HCT116 (cell line): ENCODE data around the gene BTBD9. TPM values are rescaled to one million over a fixed set of nuclear protein-coding genes. Genes with fewer than 3 reads are reported as not detected.

Source experiments
- ATAC-seq: fragments of 200-7000 bp; cut with Tn5 transposase; 2 replicates; pipeline ENCODE4 v1.9.1; 2020; ENCODE audit warnings: mild to moderate bottlenecking, moderate library complexity
- BruUV-seq: library from RNA; stranded (reverse); fragments of 400-500 nt; replicated peaks from 2 replicates; lab custom pipeline; 2021; lab: Mats Ljungman, UMichigan
- CTCF ChIA-PET: fragments of 300-600 bp; sonication (Branson Sonifier 250); formaldehyde crosslinking; loops from one replicate; lab custom pipeline; 2021; ENCODE audit warnings: antibody characterized with exemption; lab: Charles Lee
- POLR2A ChIA-PET: fragments of 300-600, 350-600 bp; sonication (Branson Sonifier 250); formaldehyde crosslinking; loops from one replicate; lab custom pipeline; 2021; ENCODE audit warnings: antibody characterized with exemption; lab: Charles Lee
- RAD21 ChIA-PET, 2 experiments: fragments of 300-600 bp; sonication (Branson Sonifier 250); formaldehyde crosslinking; loops; one replicate each; lab custom pipeline; 2023; ENCODE audit warnings: low total read pairs in 2 of 2; ENCODE audit not compliant: uncharacterized antibody in 2 of 2, unreplicated experiment in 2 of 2, low non-redundant PET in 1 of 2; lab: Charles Lee
- DNase-seq: peaks from one replicate; pipeline ENCODE4 v3.0.0-alpha.2; 2010; ENCODE audit warnings: low read depth, low spot score
- H2AFZ ChIP-seq: fragments of 200-600 bp; shearing (Covaris generic), sonication (generic); 2 replicates; pipeline ENCODE4 v1.6.1; 2017; ENCODE audit warnings: low read depth, mixed run types, mixed read lengths, antibody characterized with exemption, low read length; ENCODE audit not compliant: poor library complexity, severe bottlenecking
- H3K27ac ChIP-seq: 2 replicates; pipeline ENCODE4 v1.5.1; 2012; ENCODE audit warnings: low read depth, low read length
- H3K27me3 ChIP-seq: fragments of 200-600 bp; sonication (generic); 2 replicates; pipeline ENCODE4 v1.6.1; 2016; ENCODE audit warnings: mixed run types, low read length, mixed read lengths; ENCODE audit not compliant: insufficient read depth
- H3K36me3 ChIP-seq, 2 experiments: fragments of 200-500 bp in 1 of 2; fragments of 200-600 bp in 1 of 2; sonication (Bioruptor generic) in 1 of 2; sonication (generic) in 1 of 2; 2 replicates each; pipeline versions ENCODE4 v1.5.1 to v1.6.1; 2014 to 2016; ENCODE audit warnings: low read length in 2 of 2, inconsistent platforms in 1 of 2, mixed read lengths in 1 of 2, mixed run types in 1 of 2; ENCODE audit not compliant: insufficient read depth in 2 of 2, control insufficient read depth in 1 of 2
- H3K4me1 ChIP-seq, 2 experiments: fragments of 200-600 bp in 1 of 2; sonication (generic) in 1 of 2; 2 replicates each; pipeline versions ENCODE4 v1.5.1 to v1.6.1; 2012 to 2017; ENCODE audit warnings: low read length in 2 of 2, inconsistent platforms in 1 of 2, mild to moderate bottlenecking in 1 of 2, mixed read lengths in 1 of 2, mixed run types in 1 of 2, moderate library complexity in 1 of 2; ENCODE audit not compliant: insufficient read depth in 2 of 2, control insufficient read depth in 1 of 2
- H3K4me2 ChIP-seq: fragments of 200-600 bp; sonication (generic); 2 replicates; pipeline ENCODE4 v1.6.1; 2017; ENCODE audit warnings: mixed run types, low read length, mixed read lengths
- H3K4me3 ChIP-seq, 2 experiments: fragments of 200-600 bp in 1 of 2; sonication (generic) in 1 of 2; replicated peaks in 1 of 2; 2 replicates each; pipeline ENCODE4 v1.5.1; 2011 to 2016; ENCODE audit warnings: low read length in 2 of 2, control low read depth in 1 of 2, low read depth in 1 of 2, mild to moderate bottlenecking in 1 of 2, mixed read lengths in 1 of 2, mixed run types in 1 of 2
- H3K79me2 ChIP-seq: fragments of 200-600 bp; sonication (generic); 2 replicates; pipeline ENCODE4 v1.6.1; 2017; ENCODE audit warnings: mild to moderate bottlenecking, mixed run types, low read length, moderate library complexity, mixed read lengths; ENCODE audit not compliant: insufficient read depth
- H3K9ac ChIP-seq: fragments of 200-600 bp; sonication (generic); 2 replicates; pipeline ENCODE4 v1.6.1; 2016; ENCODE audit warnings: low read length, mixed read lengths
- H3K9me2 ChIP-seq: fragments of 200-600 bp; sonication (generic), shearing (Covaris generic); 2 replicates; pipeline ENCODE4 v1.6.1; 2017; ENCODE audit warnings: mixed run types, mild to moderate bottlenecking, moderate library complexity; ENCODE audit not compliant: insufficient read depth
- H3K9me3 ChIP-seq, 2 experiments: fragments of 200-500 bp in 1 of 2; fragments of 200-600 bp in 1 of 2; sonication (Bioruptor generic) in 1 of 2; sonication (generic) in 1 of 2; 2 replicates each; pipeline ENCODE4 v1.6.1; 2014 to 2017; ENCODE audit warnings: low read length in 2 of 2, mixed read lengths in 2 of 2, inconsistent platforms in 1 of 2, low read depth in 1 of 2, mild to moderate bottlenecking in 1 of 2, mixed run types in 1 of 2, moderate library complexity in 1 of 2; ENCODE audit not compliant: control insufficient read depth in 1 of 2, insufficient read depth in 1 of 2
- H4K20me1 ChIP-seq: fragments of 200-600 bp; sonication (generic), shearing (Covaris generic); 2 replicates; pipeline ENCODE4 v1.6.1; 2017; ENCODE audit warnings: mixed run types, mild to moderate bottlenecking, moderate library complexity; ENCODE audit not compliant: insufficient read depth
- CBX3 ChIP-seq: IDR thresholded peaks from 2 replicates; pipeline ENCODE4 v1.6.1; 2012; ENCODE audit warnings: low read depth
- EGR1 ChIP-seq: IDR thresholded peaks from 2 replicates; pipeline ENCODE4 v1.6.1; 2012; ENCODE audit warnings: low read depth
- EZH2phosphoT487 ChIP-seq: fragments of 200-600 bp; IDR thresholded peaks from 2 replicates; pipeline ENCODE4 v1.6.1; 2018; ENCODE audit warnings: antibody characterized with exemption, borderline replicate concordance
- FOSL1 ChIP-seq: IDR thresholded peaks from 2 replicates; pipeline ENCODE4 v1.6.1; 2012; ENCODE audit warnings: low read depth
- JUND ChIP-seq: IDR thresholded peaks from 2 replicates; pipeline ENCODE4 v1.6.1; 2012
- MAX ChIP-seq: IDR thresholded peaks from 2 replicates; pipeline ENCODE4 v1.6.1; 2012
- RAD21 ChIP-seq: IDR thresholded peaks from 2 replicates; pipeline ENCODE4 v1.6.1; 2012; ENCODE audit warnings: low read depth, mild to moderate bottlenecking
- REST ChIP-seq: IDR thresholded peaks from 2 replicates; pipeline ENCODE4 v1.6.1; 2012; ENCODE audit warnings: low read depth
- SIN3A ChIP-seq: IDR thresholded peaks from 2 replicates; pipeline ENCODE4 v1.6.1; 2012; ENCODE audit warnings: low read depth
- SP1 ChIP-seq: IDR thresholded peaks from 2 replicates; pipeline ENCODE4 v1.6.1; 2012; ENCODE audit warnings: low read depth
- TCF7L2 ChIP-seq: IDR thresholded peaks from 2 replicates; pipeline ENCODE4 v1.7.0; 2011; ENCODE audit warnings: borderline replicate concordance, inconsistent platforms; ENCODE audit not compliant: insufficient read depth, insufficient read length; ENCODE audit errors: extremely low read depth
- YY1 ChIP-seq: IDR thresholded peaks from 2 replicates; pipeline ENCODE4 v1.6.1; 2011; ENCODE audit warnings: low read length, low read depth, moderate library complexity, mild to moderate bottlenecking; ENCODE audit not compliant: insufficient replicate concordance; ENCODE audit errors: extremely low read depth
- ZBTB33 ChIP-seq: IDR thresholded peaks from 2 replicates; pipeline ENCODE4 v1.6.1; 2011; ENCODE audit warnings: mild to moderate bottlenecking, low read length, moderate library complexity; ENCODE audit not compliant: insufficient replicate concordance; ENCODE audit errors: extremely low read depth
- ZFX ChIP-seq: fragments of 450-650 bp; IDR thresholded peaks from 2 replicates; pipeline ENCODE4 v1.6.1; 2017
- ZNF274 ChIP-seq: fragments of 200-500 bp; sonication (Bioruptor generic); IDR thresholded peaks from 2 replicates; pipeline ENCODE4 v1.6.1; 2014; ENCODE audit warnings: mild to moderate bottlenecking, low read depth, low read length, inconsistent platforms
- intact Hi-C: fragments of 100-400 bp; cut with micrococcal nuclease; formaldehyde crosslinking; loops from 2 replicates; pipeline ENCODE4 v1.10.0; 2022
- total RNA-seq: library from RNA; stranded (reverse); gene quantifications from one replicate; pipeline ENCODE4 v1.2.1, GENCODE V29; 2021; ENCODE audit not compliant: unreplicated experiment
- TF ChIP-seq, protein P1 (sequence below): IDR thresholded peaks from 2 replicates; pipeline ENCODE4 v1.6.1; 2012

Gene BTBD9
- total RNA-seq, 1 experiment from 2014 or later = 10.9 TPM

DNA sequence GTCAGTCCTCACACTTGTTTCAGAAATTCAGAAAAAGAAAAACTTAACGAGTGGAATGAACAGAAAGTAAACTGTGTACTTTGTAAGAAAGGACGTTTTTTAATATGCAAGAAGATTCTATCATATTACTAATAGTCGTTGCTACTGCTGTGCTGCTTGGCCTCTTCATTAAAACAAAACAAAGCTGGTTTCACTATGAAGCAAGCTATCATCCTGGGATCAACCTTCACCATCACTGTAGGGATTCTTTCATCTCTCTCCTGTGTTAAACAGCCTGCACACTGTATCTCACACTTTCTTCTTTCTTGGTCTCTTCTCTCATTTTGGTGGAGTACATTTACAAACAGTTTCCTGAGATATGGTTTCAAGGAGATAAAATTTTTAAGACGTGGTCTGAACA lies 284.2 kb downstream of the BTBD9 start:
- intact Hi-C loops = no loop called here
- Histone ChIP-seq H3K27ac (no peak overlapping the region), H3K9ac (no peak overlapping the region), H4K20me1 (no peaks in the 10 kb centered on the region), H3K79me2 (no peaks in the 10 kb centered on the region), H2AFZ (no peak overlapping the region), H3K9me2 (no peaks in the 10 kb centered on the region), H3K36me3 (no peaks in the 10 kb centered on the region), H3K27me3 (peaks cover 7% of the 10 kb centered on the region; the same call in 1 of the 2 replicates), H3K4me1 (peaks cover 2 to 8% of the 10 kb centered on the region in 2 experiments; a peak in 2 of 4 replicates), H3K9me3 (no peaks in the 10 kb centered on the region), H3K4me2 (no peak overlapping the region), H3K4me3 (no peak overlapping the region)
- ATAC-seq = no peak
- ChIA-PET POLR2A (no interaction called here), RAD21 (no interaction called here), CTCF (no interaction called here)
- no TSS peak for BruUV-seq
- TF ChIP-seq YY1 (no peak), TCF7L2 (no peak), EGR1 (no peak), EZH2phosphoT487 (no peak), MAX (no peak), REST (no peak), ZBTB33 (no peak), SIN3A (no peak), ZFX (no peak), CBX3 (no peak), ZNF274 (no peak), FOSL1 (no peak), RAD21 (no peak), JUND (no peak), SP1 (no peak)
- TF ChIP-seq, protein P1, sequence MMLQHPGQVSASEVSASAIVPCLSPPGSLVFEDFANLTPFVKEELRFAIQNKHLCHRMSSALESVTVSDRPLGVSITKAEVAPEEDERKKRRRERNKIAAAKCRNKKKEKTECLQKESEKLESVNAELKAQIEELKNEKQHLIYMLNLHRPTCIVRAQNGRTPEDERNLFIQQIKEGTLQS = no peak
- DNase-seq = no peak
